SK-N-SH (cell line): ENCODE results near the gene PRC1. TPM values are rescaled to one million over a fixed set of nuclear protein-coding genes. Genes with fewer than 3 reads are reported as not detected.
A peak's percentile ranks its signal among the peaks of the same experiment; 100 is the strongest.

Experiments used
- CTCF ChIA-PET: fragments of 300-600, 350-600 bp; formaldehyde crosslinking; extraction: SDS; loops from one replicate; lab custom pipeline; 2021; lab: Yijun Ruan, JAX
- POLR2A ChIA-PET: fragments of 350-600 bp; sonication (Branson Sonifier 250); formaldehyde crosslinking; extraction: SDS; loops from one replicate; lab custom pipeline; 2020; ENCODE audit warnings: antibody characterized with exemption, inconsistent platforms; lab: Yijun Ruan, JAX
- DNase-seq: peaks from one replicate; pipeline ENCODE4 v3.0.0; 2012
- H2AFZ ChIP-seq: fragments of 200-600 bp; sonication (generic); 2 replicates; pipeline ENCODE4 v1.8.1; 2016; ENCODE audit warnings: antibody characterized with exemption, mild to moderate bottlenecking, low read depth
- H3F3A ChIP-seq: fragments of 200-600 bp; sonication (generic); replicated peaks from 2 replicates; pipeline ENCODE3; 2016; ENCODE audit warnings: antibody characterized with exemption, mild to moderate bottlenecking; ENCODE audit not compliant: insufficient read depth
- H3K27ac ChIP-seq, 2 experiments: fragments of 200-500 bp in 1 of 2; fragments of 200-600 bp in 1 of 2; sonication (Bioruptor generic) in 1 of 2; sonication (generic), shearing (Covaris generic) in 1 of 2; 2 replicates each; pipeline versions ENCODE4 v1.5.1 to v1.6.1; 2014 to 2016; ENCODE audit warnings: low read depth in 2 of 2, inconsistent platforms in 1 of 2, low read length in 1 of 2, mild to moderate bottlenecking in 1 of 2, mixed read lengths in 1 of 2
- H3K27me3 ChIP-seq: fragments of 200-600 bp; sonication (generic), shearing (Covaris generic); 2 replicates; pipeline ENCODE4 v1.6.1; 2016; ENCODE audit warnings: mixed run types; ENCODE audit not compliant: insufficient read depth
- H3K36me3 ChIP-seq, 2 experiments: fragments of 200-500 bp in 1 of 2; fragments of 200-600 bp in 1 of 2; sonication (Bioruptor generic) in 1 of 2; sonication (generic) in 1 of 2; replicated peaks in 1 of 2; 2 replicates each; pipeline versions ENCODE3 to v1.5.1; 2014 to 2016; ENCODE audit warnings: low read length in 1 of 2, mild to moderate bottlenecking in 1 of 2; ENCODE audit not compliant: insufficient read depth in 2 of 2, control insufficient read depth in 1 of 2
- H3K4me1 ChIP-seq, 2 experiments: fragments of 200-500 bp in 1 of 2; fragments of 200-600 bp in 1 of 2; sonication (Bioruptor generic) in 1 of 2; sonication (generic), shearing (Covaris generic) in 1 of 2; 2 replicates each; pipeline versions ENCODE4 v1.5.1 to v1.6.1; 2014 to 2016; ENCODE audit warnings: low read depth in 1 of 2, low read length in 1 of 2, mixed run types in 1 of 2; ENCODE audit not compliant: insufficient read depth in 2 of 2, control insufficient read depth in 1 of 2
- H3K4me2 ChIP-seq: fragments of 200-600 bp; sonication (generic), shearing (Covaris generic); 2 replicates; pipeline ENCODE4 v1.6.1; 2017; ENCODE audit warnings: mixed run types
- H3K4me3 ChIP-seq, 2 experiments: fragments of 200-500 bp in 1 of 2; fragments of 200-600 bp in 1 of 2; sonication (Bioruptor generic) in 1 of 2; sonication (generic), shearing (Covaris generic) in 1 of 2; 2 replicates each; pipeline versions ENCODE4 v1.5.1 to v1.8.1; 2014 to 2016; ENCODE audit warnings: low read depth in 2 of 2, inconsistent platforms in 1 of 2, low read length in 1 of 2, mild to moderate bottlenecking in 1 of 2, mixed read lengths in 1 of 2, moderate library complexity in 1 of 2
- H3K79me2 ChIP-seq: fragments of 200-600 bp; sonication (generic); 2 replicates; pipeline ENCODE4 v1.8.1; 2017; ENCODE audit warnings: mild to moderate bottlenecking; ENCODE audit not compliant: insufficient read depth
- H3K9ac ChIP-seq: fragments of 200-600 bp; sonication (generic); 2 replicates; pipeline ENCODE4 v1.6.1; 2017; ENCODE audit warnings: mixed run types
- H3K9me2 ChIP-seq: fragments of 200-600 bp; sonication (generic); 2 replicates; pipeline ENCODE4 v1.6.1; 2017; ENCODE audit warnings: mixed run types
- H3K9me3 ChIP-seq: fragments of 200-600 bp; sonication (generic); 2 replicates; pipeline ENCODE4 v1.6.1; 2017; ENCODE audit warnings: mixed run types, mild to moderate bottlenecking, moderate library complexity
- H4K20me1 ChIP-seq: fragments of 200-600 bp; sonication (generic); 2 replicates; pipeline ENCODE4 v1.6.1; 2017; ENCODE audit warnings: mild to moderate bottlenecking, mixed run types; ENCODE audit not compliant: insufficient read depth
- CHD2 ChIP-seq: fragments of 150-350 bp; IDR thresholded peaks from 2 replicates; pipeline ENCODE4 v1.6.1; 2018; ENCODE audit warnings: low read length; ENCODE audit not compliant: partially characterized antibody
- EP300 ChIP-seq, 2 experiments: IDR thresholded peaks; 2 replicates each; pipeline versions ENCODE4 v1.4.0 to v1.6.1; 2012; ENCODE audit warnings: borderline replicate concordance in 1 of 2, low read depth in 1 of 2, low read length in 1 of 2
- FOXJ3 ChIP-seq: sonication (generic); formaldehyde crosslinking; IDR thresholded peaks from 2 replicates; pipeline ENCODE4 v1.5.1; 2020; ENCODE audit warnings: mild to moderate bottlenecking, missing genetic modification reagents
- FOXM1 ChIP-seq: IDR thresholded peaks from 2 replicates; pipeline ENCODE4 v1.4.0; 2012; ENCODE audit warnings: low read depth, mild to moderate bottlenecking
- GABPA ChIP-seq: IDR thresholded peaks from 2 replicates; pipeline ENCODE4 v1.4.0; 2012; ENCODE audit warnings: low read depth, mild to moderate bottlenecking
- GATA2 ChIP-seq: sonication (generic); formaldehyde crosslinking; IDR thresholded peaks from 2 replicates; pipeline ENCODE4 v1.5.0; 2020; ENCODE audit warnings: mild to moderate bottlenecking, missing genetic modification reagents
- JUND ChIP-seq: IDR thresholded peaks from 2 replicates; pipeline ENCODE4 v1.4.0; 2012
- NFIC ChIP-seq: IDR thresholded peaks from 2 replicates; pipeline ENCODE4 v1.4.0; 2012; ENCODE audit warnings: borderline replicate concordance
- RAD21 ChIP-seq: IDR thresholded peaks from 2 replicates; pipeline ENCODE4 v1.6.1; 2012; ENCODE audit warnings: mild to moderate bottlenecking, low read length
- REST ChIP-seq: IDR thresholded peaks from 2 replicates; pipeline ENCODE4 v1.6.1; 2012; ENCODE audit warnings: mild to moderate bottlenecking, low read depth, low read length, moderate library complexity
- RXRA ChIP-seq: IDR thresholded peaks from 2 replicates; pipeline ENCODE4 v1.4.0; 2012; ENCODE audit warnings: low read depth, mild to moderate bottlenecking, borderline replicate concordance
- SIN3A ChIP-seq: IDR thresholded peaks from 2 replicates; pipeline ENCODE4 v1.6.1; 2012; ENCODE audit warnings: low read depth, mild to moderate bottlenecking, low read length, moderate library complexity, borderline replicate concordance
- SMC3 ChIP-seq: IDR thresholded peaks from 2 replicates; pipeline ENCODE4 v1.6.1; 2012; ENCODE audit warnings: low read depth, low read length, improper control_type of control experiment
- USF1 ChIP-seq: IDR thresholded peaks from 2 replicates; pipeline ENCODE4 v1.4.0; 2012; ENCODE audit warnings: low read depth, borderline replicate concordance
- YY1 ChIP-seq: IDR thresholded peaks from 2 replicates; pipeline ENCODE4 v1.4.0; 2012; ENCODE audit warnings: low read depth, mild to moderate bottlenecking
- WGBS: methylation state at CpG from one replicate; pipeline ENCODE4 v1.1.6; 2017; ENCODE audit warnings: low lambda C conversion rate; 5-methylcytosine and 5-hydroxymethylcytosine counted together
- polyA plus RNA-seq, 3 experiments: library from polyadenylated mRNA; depleted of rRNA; stranded (reverse); fragments of >200 nt; gene quantifications; 2 replicates each; pipeline ENCODE4 v1.2.3, GENCODE V29; 2012
- TF ChIP-seq, protein P1 (sequence below): IDR thresholded peaks from 2 replicates; pipeline ENCODE4 v1.4.0; 2012; ENCODE audit warnings: low read depth

The PRC1 gene
- polyA plus RNA-seq, 1 of the 3 experiments (the other 2 are of a cell fraction), result 125 TPM

DNA sequence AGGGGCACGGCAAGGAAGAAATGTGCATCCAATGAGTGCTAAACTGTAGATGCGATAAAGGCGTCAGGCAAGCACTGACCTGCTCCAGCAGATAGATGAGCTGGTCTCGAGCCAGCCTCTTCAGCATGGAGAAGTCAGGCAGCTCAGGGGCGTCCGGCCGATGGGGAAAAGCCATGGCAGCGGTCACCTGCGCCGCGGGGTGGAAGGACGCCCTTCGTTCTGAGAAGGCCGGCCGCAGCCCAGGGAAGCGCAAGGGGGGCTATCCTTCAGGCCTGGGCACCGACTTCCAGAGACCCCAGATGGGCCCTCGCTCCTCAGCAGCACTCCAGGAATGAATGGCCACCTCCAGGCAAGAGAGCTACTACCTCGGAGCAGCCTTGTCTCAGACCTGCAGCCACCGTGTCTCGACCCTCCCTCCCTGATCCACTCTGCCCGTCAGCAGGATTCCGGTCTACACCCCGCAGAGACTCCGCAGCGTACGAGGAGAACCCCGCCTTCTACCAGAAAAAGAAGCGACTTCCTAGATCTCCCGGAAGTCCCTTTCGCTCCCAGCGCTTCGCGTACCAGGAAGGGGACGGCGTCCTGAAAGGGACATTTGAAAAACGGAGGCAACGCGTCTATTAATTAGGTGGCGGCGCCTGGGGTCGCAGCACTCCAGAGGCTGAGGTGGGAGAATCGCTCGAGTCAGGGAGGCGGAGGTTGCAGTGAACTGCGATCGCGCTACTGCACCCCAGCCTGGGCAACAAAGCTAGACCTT is 27.9 kb upstream of the PRC1 start, which contains the start of gene VPS33B (continued):
- TF ChIP-seq GATA2 (CRISPR knock-in tag), result no peak
- TF ChIP-seq YY1, result peak; percentile 60; the same call in 1 of the 2 replicates
- TF ChIP-seq JUND, result no peak
- TF ChIP-seq RXRA, result no peak
- peak; percentile 75 for TF ChIP-seq SIN3A
- no peak for TF ChIP-seq FOXJ3 (CRISPR knock-in tag)
- TF ChIP-seq REST, result no peak; the same call in 1 of the 2 replicates
- TF ChIP-seq, protein P1, sequence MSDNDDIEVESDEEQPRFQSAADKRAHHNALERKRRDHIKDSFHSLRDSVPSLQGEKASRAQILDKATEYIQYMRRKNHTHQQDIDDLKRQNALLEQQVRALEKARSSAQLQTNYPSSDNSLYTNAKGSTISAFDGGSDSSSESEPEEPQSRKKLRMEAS, result peak; percentile 83
- TF ChIP-seq EP300 (IDR thresholded peaks at IDR 0.05; ENCODE audit: borderline replicate concordance in 1 of 2, low read depth in 1 of 2, low read length in 1 of 2), result no peak
- TF ChIP-seq FOXM1, result no peak
- peak; percentile 58 for TF ChIP-seq CHD2
- TF ChIP-seq USF1, result no peak
- no peak for TF ChIP-seq RAD21
- no peak for TF ChIP-seq SMC3
- peak; percentile 90 for TF ChIP-seq GABPA

DNA sequence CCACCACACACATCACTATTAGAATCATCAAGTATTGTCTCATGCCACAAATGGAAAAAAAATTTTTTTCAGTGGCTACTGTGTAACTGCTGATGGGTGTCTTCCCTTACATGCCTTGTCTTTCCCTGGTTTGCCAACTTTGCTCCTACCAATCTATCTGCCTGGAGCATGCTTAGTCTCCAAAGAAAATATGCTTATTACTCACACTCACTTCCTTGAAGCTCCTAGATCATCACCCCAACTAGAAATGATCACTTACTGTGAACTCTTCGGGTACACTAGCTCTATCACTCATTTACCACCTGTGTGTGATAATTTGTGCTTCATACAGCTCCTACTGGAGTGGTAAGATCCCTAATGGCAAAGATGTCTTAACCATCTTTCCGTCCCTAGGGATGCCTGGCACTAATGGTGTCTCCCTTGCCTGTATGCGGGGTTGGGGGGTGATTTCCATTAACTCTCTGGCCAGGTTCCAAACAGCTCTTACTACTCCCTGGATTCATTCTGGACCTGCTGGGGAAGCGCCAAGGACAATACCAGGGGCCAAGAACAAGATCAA is 27.3 kb upstream of the PRC1 start:
- Histone ChIP-seq H3K9me2 (no peaks in the 10 kb centered on the region), H3K4me3 (peak overlapping the region; percentile 88 to 97), H3K79me2 (peaks cover 54% of the 10 kb centered on the region), H3K27me3 (no peaks in the 10 kb centered on the region), H3F3A (peaks cover 5% of the 10 kb centered on the region), H3K9ac (peak overlapping the region; percentile 81), H2AFZ (peak overlapping the region; percentile 98), H3K4me1 (peaks cover 4 to 10% of the 10 kb centered on the region in 2 experiments; a peak in 3 of 4 replicates), H3K27ac (peak overlapping the region; percentile 67 to 83), H3K4me2 (peak overlapping the region; percentile 93), H4K20me1 (no peaks in the 10 kb centered on the region), H3K36me3 (peaks cover 8 to 11% of the 10 kb centered on the region in 2 experiments), H3K9me3 (no peaks in the 10 kb centered on the region)
- ChIA-PET CTCF (interaction anchor here (0.8 to 4.3 kb wide), 7 partner anchors 12 to 251 kb away, joined by 3 to 22 read pairs (median 3); partner anchors contain the start of gene UNC45A), POLR2A (interaction anchor here (0.9 to 1.7 kb wide), 4 partner anchors 10 to 87 kb away, joined by 3 to 7 read pairs (median 4); partner anchors contain the start of gene UNC45A)
- TF ChIP-seq CHD2 (no peak), NFIC (0 out of 2 replicates have a peak, but pooled peaks have one; percentile 17)
- 2% methylated on average over 4 of the region's 4 CpGs for WGBS
- peak; percentile 61 for DNase-seq
